HG02763 (cell line): ENCODE measurements around the gene ASCC3.
"Not testable (repeated sequence)": the region's sequence is repeated elsewhere in the genome, so short reads cannot be mapped to it uniquely, and the experiment has no call there.

Experiments
- ATAC-seq: cut with Tn5 transposase; IDR thresholded peaks from one replicate; pipeline ENCODE4 v1.9.1; 2021; ENCODE audit warnings: mild to moderate bottlenecking, moderate library complexity; ENCODE audit not compliant: unreplicated experiment

ASCC3 gene

GRCh38 chr6:100890646-100891045, 9.5 kb upstream of the ASCC3 start:
- ATAC-seq, result not testable (repeated sequence)

GRCh38 chr6:100889351-100889750, 8.2 kb upstream of the ASCC3 start:
- no peak for ATAC-seq

GRCh38 chr6:100886076-100886475, 4.9 kb upstream of the ASCC3 start:
- ATAC-seq, result no peak

- ATAC-seq, result no peak
These were observed 2.2 kb upstream of the ASCC3 start for GRCh38 chr6:100883347-100883746.

DNA sequence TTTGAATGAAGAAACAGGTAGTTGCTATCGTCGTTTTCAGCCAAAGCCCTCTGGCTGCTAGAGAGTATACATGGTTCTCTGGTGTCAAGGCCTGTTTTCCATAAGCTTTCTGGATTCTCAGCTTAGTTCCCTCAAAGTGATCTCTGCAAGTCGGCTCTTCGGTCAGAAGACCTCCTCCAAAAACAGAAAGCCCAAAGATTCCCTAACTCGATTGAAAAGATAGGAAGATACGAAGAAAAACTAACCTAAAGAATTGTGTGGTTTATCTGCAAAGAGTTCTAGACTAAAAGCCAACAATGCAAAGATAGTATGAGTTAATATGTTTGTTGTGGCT, 545 bp upstream of the ASCC3 start:
- ATAC-seq, result no peak

GRCh38 chr6:100880149-100880852, 828 bp downstream of the ASCC3 start:
- ATAC-seq, result no peak

GRCh38 chr6:100879317-100879716, 1.8 kb downstream of the ASCC3 start:
- ATAC-seq, result no peak

DNA sequence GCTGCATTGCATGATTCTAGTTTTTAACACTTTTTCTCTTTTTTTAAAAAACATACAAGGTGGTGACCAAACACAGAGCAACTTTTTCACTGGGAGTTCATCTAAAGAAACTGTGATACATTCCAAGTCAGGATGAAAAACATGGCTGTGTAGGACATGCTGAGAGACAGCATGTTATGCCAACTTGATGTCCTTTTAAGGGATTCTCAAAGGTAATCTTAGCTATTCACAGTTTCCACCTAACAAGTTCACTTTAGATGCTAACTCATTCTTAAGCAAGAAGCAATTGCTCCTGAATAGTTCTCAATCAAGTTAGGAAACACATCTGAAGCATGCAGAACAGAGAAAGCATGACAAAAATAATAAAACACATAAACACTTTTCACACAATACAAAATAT, 3.3 kb downstream of the ASCC3 start:
- ATAC-seq, result no peak

DNA sequence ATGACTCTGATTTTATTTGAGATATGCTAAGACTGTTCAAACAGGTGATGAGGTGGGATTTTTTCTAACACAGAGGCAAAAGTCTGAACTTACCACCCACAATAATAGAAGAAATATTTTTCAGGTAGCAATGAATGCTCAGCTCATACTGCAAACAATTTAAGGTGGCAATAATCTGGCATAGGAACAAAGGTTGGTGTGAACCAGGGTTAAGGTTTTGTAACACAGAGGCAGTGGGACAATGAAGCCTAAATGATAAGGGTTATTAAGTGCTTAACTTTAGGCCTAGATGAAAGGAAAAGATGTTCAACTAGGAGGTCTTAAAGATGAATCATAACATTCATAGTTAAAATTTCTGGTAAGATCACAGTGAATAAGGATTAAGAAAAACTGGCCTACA, 4.9 kb downstream of the ASCC3 start:
- ATAC-seq, result no peak

DNA sequence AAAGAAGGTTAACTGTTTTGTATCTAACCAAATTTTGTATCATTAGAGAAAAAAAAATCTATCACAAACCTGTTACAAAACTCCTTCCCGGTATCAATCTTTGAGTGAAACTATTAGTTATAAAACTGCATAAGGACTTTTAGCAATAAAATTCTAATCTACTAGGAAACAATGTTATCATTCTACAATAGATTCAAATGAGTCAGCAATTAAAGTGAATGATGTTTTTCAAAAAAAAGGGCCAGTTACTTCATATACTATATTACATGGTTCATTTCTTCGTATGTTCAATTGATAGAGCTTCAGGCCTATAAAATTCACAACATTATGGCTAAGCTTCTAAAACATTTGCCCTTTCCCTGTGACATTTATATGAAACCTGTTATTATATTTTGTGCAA, 15.6 kb downstream of the ASCC3 start:
- no peak for ATAC-seq

DNA sequence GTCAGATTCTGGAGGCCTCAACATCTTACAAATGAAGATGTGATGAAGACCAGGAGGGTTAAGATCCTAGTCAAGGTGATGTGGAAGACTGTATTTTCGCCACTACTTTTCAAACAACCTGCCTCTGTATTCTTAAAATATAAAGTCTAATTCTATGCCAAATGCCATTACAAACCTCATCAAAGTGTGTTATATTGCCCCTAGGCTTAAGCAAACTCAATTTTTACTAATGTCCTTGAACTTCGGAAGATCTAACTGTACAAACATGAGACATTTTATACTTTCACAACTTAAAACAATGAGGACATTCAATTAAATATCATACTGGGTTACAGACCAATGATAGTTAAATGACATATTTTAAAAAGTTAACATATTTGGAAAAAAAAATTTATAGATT, 19.1 kb downstream of the ASCC3 start:
- no peak for ATAC-seq

DNA sequence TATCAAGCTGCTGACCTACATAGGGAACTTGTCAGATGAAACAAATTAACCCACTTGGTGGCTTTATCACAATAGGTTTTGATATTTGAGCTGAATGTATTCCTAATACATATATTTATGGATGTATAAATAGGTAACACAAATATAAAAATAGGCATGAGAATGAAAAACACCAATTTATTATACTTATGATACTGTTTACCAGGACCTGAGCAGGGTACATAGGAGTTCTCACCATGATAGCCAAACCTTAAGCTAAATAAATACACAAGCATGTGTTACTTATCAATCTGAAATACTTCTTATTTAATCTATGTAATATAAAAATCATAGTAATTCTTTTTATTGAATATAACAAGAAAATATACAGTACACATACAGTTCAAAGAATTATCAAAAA, 25.0 kb downstream of the ASCC3 start:
- ATAC-seq, result no peak

DNA sequence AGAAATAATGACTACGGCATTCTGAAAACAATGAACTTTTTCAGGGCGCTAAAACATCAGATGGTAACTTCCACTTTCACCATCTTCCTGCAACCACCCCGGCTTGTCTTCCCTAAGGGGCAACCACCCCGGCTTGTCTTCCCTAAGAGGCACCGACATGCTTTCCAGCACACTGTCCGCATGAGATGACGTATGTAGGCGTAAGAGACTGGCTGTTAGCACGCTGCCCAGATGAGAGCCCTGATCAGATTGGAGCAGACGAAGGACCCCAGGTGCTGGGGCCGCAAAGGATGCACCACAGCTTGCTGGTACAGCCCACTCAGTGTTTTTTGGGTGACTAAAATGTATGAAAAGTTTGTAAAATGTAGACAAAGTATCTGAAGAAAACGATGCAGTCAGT, 29.3 kb downstream of the ASCC3 start:
- no peak for ATAC-seq

GRCh38 chr6:100850174-100850573, 31.0 kb downstream of the ASCC3 start:
- ATAC-seq, result no peak

GRCh38 chr6:100846276-100846675, 34.9 kb downstream of the ASCC3 start:
- no peak for ATAC-seq

DNA sequence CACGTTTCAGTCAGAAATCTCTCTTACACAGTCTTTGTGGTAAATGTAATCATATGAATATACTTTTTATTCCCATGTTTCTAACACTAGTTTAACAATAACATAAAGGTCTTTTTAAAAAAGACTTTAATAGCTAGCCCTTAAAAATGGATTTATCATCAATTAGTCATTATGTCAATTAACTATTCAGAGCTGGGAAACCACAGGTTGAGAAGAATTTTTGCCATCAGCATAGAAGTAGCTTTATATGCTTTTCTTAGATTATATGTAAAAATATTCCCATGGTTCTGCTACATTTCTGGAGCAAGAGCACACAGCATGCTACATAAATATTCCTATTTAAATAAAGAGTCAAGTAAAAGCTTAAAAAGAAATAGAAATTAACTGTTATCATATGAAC, 35.5 kb downstream of the ASCC3 start:
- no peak for ATAC-seq

GRCh38 chr6:100839419-100839818, 41.7 kb downstream of the ASCC3 start:
- no peak for ATAC-seq

GRCh38 chr6:100838011-100838410, 43.1 kb downstream of the ASCC3 start:
- ATAC-seq, result no peak

- ATAC-seq, result no peak
These were observed 47.1 kb downstream of the ASCC3 start for GRCh38 chr6:100833972-100834574.

- ATAC-seq, result not testable (repeated sequence)
These were observed 52.0 kb downstream of the ASCC3 start for GRCh38 chr6:100829077-100829595.

GRCh38 chr6:100823041-100823440, 58.1 kb downstream of the ASCC3 start:
- no peak for ATAC-seq

DNA sequence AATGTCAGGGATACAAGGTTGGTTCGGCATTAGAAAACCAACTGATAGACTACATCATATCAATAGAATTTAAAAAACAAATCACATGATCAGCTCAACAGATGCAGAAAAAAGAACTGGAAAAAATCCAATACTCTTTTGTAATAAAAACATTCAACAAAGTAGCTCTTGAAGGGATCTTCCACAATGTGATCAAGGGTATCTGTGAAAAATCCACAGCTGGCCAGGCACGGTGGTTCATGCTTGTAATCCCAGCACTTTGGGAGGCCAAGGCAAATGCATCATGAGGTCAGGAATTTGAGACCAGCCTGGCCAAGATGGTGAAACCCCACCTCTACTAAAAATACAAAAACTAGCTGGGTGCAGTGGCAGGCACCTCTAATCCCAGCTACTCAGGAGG, 63.1 kb downstream of the ASCC3 start:
- no peak for ATAC-seq

DNA sequence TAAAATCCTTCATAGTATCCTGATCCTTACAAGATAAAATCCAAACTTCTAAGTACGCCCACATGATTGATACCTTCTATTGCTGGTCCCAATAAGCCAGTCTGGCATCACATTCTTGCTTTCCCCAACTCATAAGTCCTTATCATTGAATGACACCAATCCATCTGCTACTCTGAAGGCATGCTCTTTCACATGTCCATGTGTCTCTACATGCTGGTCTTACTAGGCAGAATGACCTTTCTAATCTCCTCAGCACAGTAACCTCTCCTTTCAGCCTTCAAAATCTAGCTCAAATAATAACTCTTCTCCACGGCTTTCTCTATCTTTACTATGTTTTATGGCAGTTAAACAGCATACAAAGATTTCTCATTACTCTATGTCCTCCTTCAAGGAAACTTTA, 71.1 kb downstream of the ASCC3 start:
- no peak for ATAC-seq
